HepG2 (cell line): ENCODE results near the gene LIMS2.

Experiments
- CTCF ChIP-seq: sonication (generic); formaldehyde crosslinking; IDR thresholded peaks from 2 replicates; pipeline ENCODE4 v1.5.0; 2020; ENCODE audit warnings: mild to moderate bottlenecking, missing genetic modification reagents, moderate library complexity
- HNF4G ChIP-seq, 2 experiments: sonication (generic) in 1 of 2; formaldehyde crosslinking in 1 of 2; IDR thresholded peaks; 2 replicates each; pipeline versions ENCODE4 v1.4.0 to v1.6.1; 2011 to 2020; ENCODE audit warnings: borderline replicate concordance in 2 of 2, low read depth in 2 of 2, mild to moderate bottlenecking in 2 of 2, low read length in 1 of 2, missing genetic modification reagents in 1 of 2, moderate library complexity in 1 of 2
- ZNF589 ChIP-seq: sonication (generic); formaldehyde crosslinking; conservative IDR thresholded peaks from 2 replicates; pipeline ENCODE4 v1.8.0; 2022; ENCODE audit warnings: mild to moderate bottlenecking, moderate library complexity, missing genetic modification reagents

DNA sequence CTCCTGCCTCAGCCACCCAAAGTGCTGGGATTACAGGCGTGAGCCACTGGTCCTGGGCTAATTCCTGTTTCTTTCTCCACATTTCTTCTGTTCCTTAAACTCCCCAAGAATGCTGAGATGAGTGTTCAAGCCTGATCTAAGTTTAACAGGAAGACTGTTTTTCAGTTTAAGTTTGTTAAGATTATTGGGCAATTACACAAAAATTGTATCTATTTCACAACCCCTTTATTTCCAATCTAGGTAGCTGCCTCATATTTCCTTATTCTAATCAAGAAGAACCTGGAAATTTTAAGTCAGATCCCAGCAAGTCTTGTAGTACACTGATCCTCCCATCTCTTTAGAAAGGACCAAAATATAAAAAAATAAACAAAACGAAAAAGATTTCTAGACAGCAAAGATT is 37.7 kb upstream of the LIMS2 start:
- TF ChIP-seq ZNF589 (CRISPR knock-in tag) (no peak), HNF4G (IDR thresholded peaks at IDR 0.05; ENCODE audit: borderline replicate concordance, low read depth, low read length) (no peak), HNF4G (CRISPR knock-in tag; IDR thresholded peaks at IDR 0.05; ENCODE audit: borderline replicate concordance, low read depth) (no peak), CTCF (CRISPR knock-in tag) (no peak)
